NCI-H2227 treated with DMSO at 0.1 percent for 48 hours (cell line): Measurements from ENCODE around the gene SORBS2.

Experiments
- DNase-seq: peaks from one replicate; lab custom pipeline; 2025; lab: John Stamatoyannopoulos, UW

Gene SORBS2

DNA sequence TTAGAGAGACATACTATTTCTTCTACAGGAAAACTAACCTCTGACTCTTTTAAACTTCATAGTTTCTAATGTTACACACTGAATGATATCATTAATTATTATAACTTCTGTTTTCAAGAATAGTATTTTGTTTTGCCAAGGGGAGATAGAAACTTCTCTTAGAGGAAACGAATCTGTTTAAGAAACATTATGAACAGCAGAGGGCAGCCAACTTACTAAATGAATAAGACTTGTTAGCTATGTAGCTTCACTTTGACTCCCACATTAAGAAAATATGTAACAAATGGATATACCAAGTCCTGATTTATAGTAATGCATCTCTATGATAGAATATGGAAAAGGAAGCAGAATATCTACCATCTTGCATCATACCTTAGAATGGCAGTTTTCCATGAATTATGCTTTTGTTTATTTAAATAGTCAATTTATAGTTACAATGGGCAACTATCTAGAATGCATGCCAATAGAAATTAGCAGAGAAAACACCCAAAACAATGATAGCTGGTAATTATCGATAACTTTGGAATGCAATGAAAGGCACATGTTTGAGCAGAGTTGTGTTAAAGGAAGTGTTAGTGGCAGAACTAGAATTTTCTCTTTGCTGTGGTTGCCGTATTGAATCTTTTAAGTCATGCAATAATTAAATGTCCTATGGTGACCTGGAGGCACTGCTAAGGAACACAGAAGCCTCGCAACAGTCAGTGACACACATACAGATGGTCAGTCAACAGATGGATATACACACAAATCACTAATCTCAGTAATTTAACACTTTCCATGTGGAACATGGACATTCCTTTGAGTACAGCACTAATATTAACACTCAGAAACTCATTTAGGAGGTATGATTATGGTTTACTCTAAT is 171.0 kb downstream of the SORBS2 start:
- peak; percentile 32 for DNase-seq

DNA sequence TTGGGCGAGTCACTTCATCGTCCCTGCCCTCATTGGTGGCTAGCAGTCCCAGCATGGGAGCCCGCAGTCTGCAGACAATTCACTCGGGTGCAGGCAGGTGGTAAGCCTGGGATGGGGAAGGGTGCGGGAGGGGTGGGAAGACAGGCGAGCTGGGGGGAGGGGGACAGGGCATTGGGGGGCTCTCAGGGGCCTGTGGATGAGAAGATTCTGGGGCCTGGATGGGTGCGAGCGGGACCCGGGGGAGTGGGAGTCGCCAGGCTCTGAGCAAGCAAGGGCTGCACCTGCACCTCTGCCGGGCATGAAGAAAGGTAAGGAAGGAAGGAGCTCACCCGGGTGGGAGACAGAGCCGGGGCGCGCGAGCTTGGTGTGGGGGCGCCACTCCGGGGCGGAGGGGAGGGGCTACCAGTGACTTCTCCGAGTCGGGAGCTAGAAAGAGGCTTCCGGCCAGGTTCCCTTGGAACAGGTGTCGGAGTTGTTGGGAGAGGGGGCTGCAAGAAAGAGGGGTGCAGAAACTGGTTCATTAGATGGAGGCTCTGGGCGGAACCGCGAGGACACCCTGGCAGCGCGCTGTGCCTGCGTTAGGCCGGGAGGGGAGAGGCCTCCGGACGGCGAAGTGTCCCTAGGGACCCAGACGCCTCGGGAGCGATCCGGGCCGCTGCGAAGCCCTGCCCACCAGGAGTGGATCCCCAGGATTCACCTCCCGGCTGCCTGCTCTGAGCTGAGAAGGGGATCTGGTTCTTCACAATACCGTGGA is 173.3 kb downstream of the SORBS2 start:
- DNase-seq, result no peak

DNA sequence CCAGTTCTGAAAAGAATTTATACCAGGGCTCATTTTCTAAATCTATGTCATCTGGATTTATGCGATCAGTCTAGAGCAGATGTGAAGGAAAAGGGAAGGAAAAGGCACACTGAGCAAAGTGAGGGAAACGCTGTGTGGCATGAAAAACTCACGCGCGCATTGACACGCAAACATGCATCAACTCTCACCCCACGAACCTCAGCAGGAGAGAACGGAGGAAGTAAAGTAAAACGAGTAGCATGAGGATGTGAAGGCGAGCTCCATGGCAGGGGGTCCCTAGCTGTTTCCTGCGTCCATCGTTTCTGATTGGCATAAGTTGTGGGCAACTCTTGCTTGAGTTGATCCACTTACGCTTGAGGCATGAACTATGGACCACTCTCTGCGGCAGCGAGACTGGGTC is 173.9 kb downstream of the SORBS2 start:
- no peak for DNase-seq

DNA sequence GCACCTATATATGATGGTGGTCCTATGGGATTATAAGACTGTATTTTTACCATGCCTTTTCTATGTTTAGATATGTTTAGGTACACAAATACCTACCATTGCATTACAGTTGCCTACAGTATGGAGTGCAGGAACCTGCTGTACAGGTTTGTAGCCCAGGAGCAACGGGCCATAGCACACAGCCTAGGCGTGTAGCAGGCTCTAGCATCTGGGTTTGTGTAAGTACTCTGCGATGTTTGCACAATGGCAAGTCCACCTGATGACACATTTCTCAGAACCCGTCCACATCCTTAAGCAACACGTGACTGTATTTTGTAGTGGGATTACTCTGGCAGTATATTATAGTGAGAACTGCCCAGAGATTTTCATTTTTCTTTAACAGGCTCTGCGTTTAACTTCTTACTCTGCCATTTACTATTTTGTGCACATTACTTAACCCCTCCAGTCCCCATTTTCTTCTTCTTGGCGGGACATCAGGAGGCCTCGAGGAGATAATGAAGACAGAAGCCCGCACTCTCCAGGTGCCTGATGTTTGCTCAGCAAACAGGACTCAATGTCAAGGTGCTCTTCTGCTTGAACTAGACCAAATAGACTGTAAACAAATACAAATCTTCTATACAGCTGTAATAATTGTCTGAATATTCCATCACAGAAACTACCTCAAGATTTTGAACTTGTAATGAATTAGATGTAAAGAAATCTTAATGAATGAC is 174.7 kb downstream of the SORBS2 start:
- no peak for DNase-seq

DNA sequence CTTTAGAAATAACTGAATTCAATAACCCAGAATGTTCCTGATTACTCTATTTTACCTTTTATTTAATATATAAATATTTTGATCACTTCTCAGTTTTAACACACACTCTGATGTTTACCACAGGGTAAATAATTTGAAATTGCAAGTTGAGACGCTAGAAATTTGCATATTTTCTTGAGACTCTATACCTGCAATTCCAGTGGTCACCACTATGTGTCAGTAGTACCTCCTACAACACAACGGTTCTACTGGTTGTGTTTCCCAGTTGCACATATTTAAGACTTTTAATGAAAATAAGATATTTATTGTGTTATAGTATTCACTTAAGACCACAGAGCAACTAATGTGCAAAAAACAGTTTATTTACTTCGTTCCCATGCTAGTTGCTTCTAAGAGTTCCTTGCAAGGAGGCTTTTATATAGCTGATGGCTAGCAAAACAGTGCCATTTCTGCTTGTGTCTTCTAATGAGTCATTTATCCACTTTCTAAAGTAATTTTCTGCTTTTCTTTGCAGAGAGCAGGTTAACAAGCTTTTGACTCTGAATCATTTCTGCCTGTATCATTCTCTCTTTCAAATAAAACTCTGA is 177.8 kb downstream of the SORBS2 start:
- no peak for DNase-seq

DNA sequence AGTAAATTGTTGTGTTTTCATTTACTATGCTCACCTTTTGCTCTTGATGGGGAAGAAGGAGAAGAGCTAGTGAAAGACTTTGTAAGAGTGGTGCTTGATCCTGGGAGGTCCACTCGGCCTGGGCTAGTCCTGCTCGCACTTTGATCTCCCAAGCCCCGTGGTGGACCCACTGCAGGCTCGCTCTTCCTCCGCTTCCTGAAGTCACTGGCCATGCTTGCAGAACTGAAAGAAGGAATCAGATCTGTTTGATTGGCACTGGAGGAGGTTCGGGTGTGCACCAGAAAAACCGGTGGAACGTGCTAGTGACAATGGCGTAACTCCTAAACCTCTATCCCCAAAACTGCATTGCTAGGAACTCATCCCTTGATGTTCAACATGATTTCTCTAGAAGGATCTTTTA is 185.2 kb downstream of the SORBS2 start:
- no peak for DNase-seq

DNA sequence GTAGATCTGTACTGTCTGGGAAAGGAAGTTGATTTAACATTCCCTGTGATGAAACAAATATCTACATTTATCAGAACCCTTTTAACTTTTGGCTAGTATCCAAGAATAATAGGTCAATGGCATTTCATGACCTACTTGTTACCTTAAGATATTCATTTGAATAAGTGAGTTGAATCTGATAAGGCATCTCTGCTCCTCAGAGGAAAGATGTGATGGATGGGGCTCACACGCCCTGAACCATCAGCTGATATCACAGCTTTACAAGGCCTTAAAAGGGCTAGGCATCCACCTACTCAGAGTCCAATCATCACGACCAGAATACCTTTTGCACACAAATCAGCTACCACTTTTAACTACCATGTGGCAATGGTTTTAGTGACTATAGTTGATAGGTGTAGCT is 186.5 kb downstream of the SORBS2 start:
- DNase-seq, result no peak

DNA sequence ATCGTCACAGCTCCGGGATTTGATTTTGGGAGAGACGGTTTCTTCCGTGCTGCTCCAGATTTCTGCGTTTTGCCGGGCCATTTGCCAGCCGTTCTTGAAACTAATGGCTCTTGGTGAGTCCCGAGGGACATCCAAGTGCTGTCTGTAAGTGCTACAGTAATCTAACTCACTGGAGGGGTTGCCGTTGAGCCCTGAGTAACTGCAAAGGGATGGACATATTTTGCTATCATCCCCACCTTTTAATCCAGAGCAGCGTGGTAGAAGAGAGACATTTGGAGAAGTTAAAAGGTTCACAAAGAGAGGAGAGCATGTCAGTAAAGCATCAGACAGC is 187.8 kb downstream of the SORBS2 start:
- no peak for DNase-seq

DNA sequence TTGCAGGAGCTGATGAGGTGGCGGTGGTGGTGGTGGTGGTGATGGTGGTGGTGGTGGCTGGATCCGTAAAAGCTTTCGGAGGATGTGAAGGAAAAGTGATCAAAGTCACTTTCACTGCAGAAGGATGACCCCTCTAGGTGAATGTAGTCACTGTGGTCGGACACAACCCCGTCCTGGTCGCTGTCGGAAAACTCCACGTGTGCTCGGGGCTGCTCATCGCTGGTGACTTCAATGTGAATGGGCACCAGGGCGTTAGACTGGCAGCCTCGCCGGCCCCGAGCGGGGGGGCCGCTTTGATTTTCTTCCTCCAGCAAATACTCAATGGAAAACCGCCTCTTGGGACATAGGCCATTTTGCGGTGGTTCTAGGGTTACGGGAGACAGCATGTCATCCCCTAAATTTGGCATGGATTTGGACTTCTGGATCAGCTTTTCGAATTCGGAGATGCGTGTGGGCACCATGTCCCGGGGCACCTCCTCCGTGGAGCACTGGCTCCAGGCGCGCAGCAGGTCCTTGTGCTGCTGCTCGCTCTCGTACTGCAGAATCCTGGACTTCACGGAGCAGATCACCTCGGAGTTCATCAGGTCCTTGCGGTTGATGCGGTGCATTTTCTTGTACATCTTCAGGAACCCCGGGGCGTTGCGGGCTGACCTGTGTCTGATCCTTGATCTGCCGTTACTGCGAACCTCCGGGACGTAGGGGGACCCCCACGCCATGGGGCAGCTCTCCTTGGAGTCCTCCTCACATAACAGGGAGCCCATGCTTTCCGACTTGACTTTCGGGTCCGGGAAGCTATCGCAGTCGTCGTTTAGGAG is 188.3 kb downstream of the SORBS2 start:
- no peak for DNase-seq

DNA sequence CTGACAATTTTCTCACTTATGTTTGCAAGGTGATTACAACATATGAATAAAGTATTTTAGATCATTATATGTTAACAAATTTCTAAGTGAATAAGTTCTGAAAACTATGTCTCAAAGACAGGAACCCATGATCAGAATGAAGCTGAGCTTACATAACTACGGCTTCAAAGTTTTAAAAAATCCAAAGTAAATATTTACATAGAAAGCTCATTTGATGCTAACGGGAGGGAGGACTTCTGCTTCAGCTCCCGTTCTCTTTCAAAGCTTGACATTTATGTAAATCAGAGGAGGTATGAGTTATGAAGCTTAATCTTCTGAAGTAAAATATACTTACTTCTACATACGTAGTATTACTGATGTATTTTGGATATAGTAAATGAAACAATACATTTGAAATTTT is 203.8 kb downstream of the SORBS2 start:
- no peak for DNase-seq

DNA sequence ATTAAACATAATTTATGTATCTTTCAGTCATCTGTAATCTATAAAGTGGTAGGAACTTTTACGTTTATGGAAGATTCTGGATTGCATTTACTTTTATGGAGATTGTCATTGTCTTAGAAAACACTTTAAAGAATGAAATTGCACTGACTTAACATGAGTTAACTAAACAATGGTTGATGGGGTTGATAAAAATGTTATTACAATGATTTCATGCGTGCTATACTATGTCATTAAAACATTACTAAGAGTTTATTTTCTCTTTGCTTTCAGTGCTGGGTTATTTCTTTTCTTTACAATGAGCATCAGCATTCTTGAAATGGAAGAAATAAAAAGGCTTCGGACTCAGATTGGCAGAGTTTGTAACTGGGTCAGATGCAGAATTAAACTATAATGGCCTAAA is 209.6 kb downstream of the SORBS2 start:
- DNase-seq, result no peak

DNA sequence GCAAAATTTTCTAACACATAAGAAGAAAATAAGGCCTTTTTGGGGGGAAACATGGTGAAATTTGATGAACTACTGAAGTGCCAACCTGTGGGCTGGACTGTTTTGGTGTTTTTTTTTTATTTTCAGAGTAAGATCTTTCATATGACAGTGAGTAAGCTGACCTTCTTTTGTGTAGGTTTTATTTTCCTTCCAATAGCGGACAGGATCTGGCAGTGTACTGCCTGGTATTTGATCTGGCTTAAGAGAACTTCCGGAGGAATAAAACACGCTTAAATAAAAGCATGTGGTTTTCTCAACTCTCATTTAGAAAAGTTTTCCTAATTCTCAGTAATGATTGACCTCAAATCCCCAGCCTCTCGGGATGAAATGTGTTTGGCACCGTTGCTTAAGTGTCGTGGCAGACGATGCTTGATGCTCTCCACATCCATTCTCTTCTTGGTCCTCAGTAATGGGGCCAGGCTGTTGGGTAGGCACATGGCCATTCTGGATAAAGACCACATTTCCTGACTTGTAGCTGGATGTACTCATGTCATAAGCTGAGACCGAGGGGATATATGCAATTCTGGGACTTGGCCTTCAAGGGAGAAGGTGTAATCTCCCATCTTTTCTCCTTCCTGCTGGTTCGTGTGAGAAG is 211.1 kb downstream of the SORBS2 start:
- DNase-seq, result no peak

DNA sequence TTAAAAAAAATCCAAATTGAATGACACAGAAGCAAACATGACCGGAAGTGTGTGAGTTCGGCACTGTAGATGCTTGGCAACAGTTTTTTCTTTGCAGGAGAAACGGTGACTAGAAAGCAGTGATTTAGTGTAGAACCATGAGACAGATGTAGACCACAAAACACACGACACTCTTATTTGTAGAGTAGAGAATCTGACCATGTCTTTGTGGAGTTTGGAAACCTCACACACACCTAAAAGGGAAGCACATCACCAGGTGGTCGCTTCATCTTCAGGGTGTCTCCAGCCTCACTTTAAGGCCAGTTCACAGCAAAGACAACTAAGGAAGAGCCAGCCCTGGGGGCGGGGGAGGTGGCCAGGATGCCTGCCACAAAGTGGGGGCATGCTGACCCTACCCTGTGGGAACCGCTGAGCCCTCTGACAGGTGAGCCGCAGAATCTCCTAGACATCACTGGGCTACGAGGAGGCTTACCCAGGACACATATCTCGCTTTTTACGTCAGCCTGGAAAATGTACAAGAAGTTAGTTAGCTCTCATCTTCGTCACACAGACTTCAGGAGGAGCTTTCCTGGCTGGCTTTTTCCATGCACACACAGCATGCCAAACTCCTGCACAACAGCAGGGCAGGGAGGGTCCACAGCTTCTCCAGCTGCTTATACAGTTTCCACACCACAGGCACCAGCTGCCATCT is 212.3 kb downstream of the SORBS2 start:
- DNase-seq, result no peak

DNA sequence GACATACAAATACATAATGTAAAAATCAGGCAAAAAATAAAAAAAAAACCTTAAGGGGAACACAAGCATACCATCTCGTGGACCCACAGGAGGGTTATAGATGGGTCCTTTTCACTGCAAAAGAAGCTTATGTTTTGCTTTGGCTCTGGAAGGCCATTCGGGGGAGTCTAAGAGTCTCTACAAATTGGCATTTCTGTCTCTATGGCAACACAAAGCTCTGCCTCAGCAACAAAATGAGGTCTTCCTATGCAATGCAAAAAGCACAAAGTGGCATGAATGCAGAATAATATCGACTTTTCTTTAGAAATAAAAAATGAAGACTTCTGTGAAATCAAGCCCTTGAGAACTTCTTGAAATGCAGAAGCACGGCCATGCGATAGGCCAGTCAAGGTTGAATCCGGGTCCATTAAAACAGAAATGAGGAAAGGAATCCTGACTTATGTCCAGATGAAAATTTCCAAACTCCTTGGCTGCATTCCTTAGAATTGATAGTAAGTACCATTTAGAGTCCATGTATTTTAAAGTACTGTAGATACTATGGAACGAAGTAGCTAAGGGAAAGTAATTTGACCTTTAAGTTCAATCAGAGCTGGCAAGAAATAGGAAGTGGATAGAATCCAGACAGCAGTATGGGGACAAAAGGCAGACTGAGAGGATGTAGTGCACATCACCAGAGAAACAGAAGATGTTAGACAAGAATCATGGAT is 213.0 kb downstream of the SORBS2 start:
- no peak for DNase-seq

DNA sequence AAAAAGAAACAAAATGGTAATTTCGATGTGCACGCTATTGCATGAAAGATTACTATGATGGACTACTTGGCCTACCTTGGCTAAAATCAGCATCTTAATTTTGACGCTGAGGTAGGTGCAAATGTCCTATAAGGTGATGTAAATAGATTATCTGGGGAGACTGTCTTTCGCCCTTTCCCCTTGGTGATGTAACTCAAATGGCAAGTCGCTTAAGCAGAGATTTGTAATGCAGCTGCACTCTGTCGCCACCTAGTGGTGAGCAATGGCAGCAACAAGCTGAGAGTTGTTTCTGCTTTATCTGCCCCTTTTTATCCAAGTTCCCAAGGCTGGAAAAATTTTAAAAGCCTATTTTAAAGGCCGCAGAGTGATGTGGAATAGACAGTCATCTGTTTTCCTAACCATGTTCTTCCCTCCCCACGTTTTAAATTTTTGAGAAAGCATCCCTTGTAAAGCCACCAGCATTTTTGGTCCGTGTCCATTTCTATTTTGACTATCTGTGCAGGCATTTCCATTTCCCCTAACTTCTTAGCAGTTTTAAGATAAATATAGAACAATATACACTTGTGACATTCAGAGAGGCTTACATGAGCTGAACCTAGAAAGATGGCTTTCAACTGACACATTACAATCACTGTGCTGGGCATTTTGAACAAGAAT is 214.3 kb downstream of the SORBS2 start:
- DNase-seq, result peak; percentile 50

DNA sequence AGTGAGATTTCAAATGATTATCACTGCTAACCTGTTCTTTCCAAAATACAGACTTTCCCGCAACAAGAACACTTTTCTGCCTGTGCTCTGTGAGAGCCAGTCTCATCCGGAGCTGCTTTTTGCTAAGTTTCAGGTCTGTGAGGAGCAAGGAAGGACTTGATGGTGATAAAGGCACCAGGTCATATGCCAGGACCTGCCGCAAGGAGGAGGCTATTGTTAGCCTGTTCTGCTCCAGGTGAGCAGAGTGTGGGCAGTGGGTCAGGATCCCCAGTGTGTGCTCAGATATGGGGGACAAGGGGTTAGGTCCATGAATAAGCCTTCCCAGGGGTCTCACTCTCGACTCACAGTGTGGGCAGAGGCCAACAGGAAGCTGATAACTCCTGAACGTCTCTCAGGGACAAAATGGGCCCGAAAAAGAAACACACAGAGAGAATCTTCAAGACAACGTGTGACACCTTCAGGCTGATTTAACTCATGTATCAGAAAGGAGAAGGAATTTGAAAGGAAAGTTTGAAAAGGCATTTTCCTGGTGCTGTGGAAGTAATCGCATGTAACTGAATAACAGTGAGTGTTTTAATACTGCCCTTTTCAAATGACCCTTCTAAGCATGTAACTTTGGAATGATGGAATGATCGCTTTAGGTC is 219.0 kb downstream of the SORBS2 start:
- DNase-seq, result no peak

DNA sequence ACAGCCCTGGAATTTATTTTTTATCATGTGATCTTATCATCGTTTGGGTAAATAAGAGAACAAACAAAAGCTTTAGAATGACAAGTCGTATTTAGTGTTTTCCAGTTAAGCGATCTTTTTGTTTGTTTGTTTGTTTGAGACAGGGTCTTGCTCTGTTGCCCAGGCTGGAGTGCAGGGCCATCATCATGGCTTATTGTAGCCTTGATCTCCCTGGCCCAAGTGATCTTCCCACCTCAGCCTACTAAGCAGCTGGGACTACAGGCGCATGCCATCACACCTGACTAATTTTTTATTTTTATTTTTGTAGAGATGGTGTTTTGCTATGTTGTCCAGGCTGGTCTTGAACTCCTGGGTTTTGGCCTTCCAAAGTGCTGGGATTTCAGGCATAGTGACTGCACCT is 219.6 kb downstream of the SORBS2 start:
- DNase-seq, result no peak

DNA sequence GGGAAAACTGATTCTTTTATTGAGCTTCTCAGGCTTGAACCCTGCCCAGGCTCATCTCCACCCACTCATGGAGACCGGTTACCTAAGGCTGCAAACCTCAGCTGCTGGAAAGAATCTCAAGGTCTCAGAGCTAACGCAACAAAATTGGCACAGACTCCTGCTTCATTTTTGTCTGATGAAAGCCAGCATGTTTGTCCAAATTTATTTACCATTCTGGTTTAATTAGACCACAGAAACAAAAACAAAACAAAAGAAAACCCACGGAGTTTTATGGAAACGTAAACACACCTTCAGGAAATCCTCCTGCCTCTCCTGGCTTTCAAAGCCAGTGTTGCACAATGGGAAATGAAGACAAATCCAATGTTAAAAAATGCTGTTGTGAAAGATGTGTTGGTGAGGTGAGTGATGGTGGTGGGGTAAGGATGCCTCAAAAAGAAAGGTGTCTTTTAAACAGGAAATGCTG is 220.3 kb downstream of the SORBS2 start:
- DNase-seq, result no peak

DNA sequence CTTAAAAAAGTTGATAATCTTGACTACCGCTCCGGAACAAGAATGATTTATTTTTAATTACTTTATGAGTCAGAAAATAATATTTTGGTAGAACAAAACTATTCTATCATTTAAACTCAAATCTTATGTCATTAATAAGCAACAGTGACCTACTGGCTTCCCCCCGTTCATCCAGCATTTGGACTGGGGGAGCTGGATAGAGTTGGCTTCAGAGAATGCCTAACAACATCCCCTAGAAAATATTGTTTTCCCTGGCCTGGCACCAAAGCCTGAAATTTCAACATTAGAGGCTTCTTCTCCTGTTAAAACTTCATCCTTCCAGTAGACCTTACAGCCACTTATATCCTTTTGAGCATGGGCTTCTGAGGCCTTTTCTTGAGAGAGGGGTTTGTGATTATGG is 221.0 kb downstream of the SORBS2 start:
- no peak for DNase-seq
